DOHH2 (cell line): Measurements from ENCODE around the gene AK8.

Experiments
- H3F3A ChIP-seq: fragments of 200-600 bp; sonication (generic), shearing (Covaris generic); 2 replicates; pipeline ENCODE4 v1.6.0; 2016; ENCODE audit warnings: antibody characterized with exemption, mild to moderate bottlenecking; ENCODE audit not compliant: control insufficient read depth, insufficient read depth
- H3K27ac ChIP-seq: fragments of 200-600 bp; sonication (generic); 2 replicates; pipeline ENCODE4 v1.5.1; 2014; ENCODE audit warnings: low read depth, mild to moderate bottlenecking, low read length, moderate library complexity
- H3K27me3 ChIP-seq: fragments of 200-600 bp; sonication (generic); 2 replicates; pipeline ENCODE4 v1.6.1; 2014; ENCODE audit warnings: mild to moderate bottlenecking, low read length, mixed read lengths; ENCODE audit not compliant: control insufficient read depth
- H3K36me3 ChIP-seq: fragments of 200-600 bp; sonication (generic); 2 replicates; pipeline ENCODE4 v1.6.1; 2014; ENCODE audit warnings: mild to moderate bottlenecking, low read length, moderate library complexity, mixed read lengths; ENCODE audit not compliant: control insufficient read depth
- H3K4me1 ChIP-seq: fragments of 200-600 bp; sonication (generic); 2 replicates; pipeline ENCODE4 v1.6.1; 2014; ENCODE audit warnings: mild to moderate bottlenecking, low read length, mixed read lengths; ENCODE audit not compliant: control insufficient read depth
- H3K4me2 ChIP-seq: fragments of 200-600 bp; sonication (generic); 2 replicates; pipeline ENCODE4 v1.6.0; 2014; ENCODE audit warnings: mild to moderate bottlenecking, low read length, moderate library complexity
- H3K4me3 ChIP-seq: fragments of 200-600 bp; sonication (generic); 2 replicates; pipeline ENCODE4 v1.5.1; 2014; ENCODE audit warnings: mild to moderate bottlenecking, low read length, mixed read lengths
- H3K79me2 ChIP-seq: fragments of 200-600 bp; sonication (generic); 2 replicates; pipeline ENCODE4 v1.6.1; 2014; ENCODE audit warnings: mild to moderate bottlenecking, low read length, mixed read lengths; ENCODE audit not compliant: control insufficient read depth
- H3K9me2 ChIP-seq: fragments of 200-600 bp; sonication (generic); replicated peaks from 2 replicates; pipeline ENCODE4 v1.6.1; 2014; ENCODE audit warnings: mild to moderate bottlenecking, low read length, mixed read lengths; ENCODE audit not compliant: control insufficient read depth
- H3K9me3 ChIP-seq: fragments of 200-600 bp; sonication (generic); 2 replicates; pipeline ENCODE4 v1.6.1; 2014; ENCODE audit warnings: antibody characterized with exemption, low read length, mixed read lengths; ENCODE audit not compliant: control insufficient read depth, insufficient read depth
- H4K20me1 ChIP-seq: fragments of 200-600 bp; sonication (generic); 2 replicates; pipeline ENCODE4 v1.6.0; 2014; ENCODE audit warnings: low read depth, mild to moderate bottlenecking, antibody characterized with exemption, low read length, moderate library complexity; ENCODE audit not compliant: control insufficient read depth, insufficient read depth
- EZH2phosphoT487 ChIP-seq: fragments of 200-600 bp; sonication (generic); IDR thresholded peaks from 2 replicates; pipeline ENCODE4 v1.6.1; 2017; ENCODE audit warnings: borderline replicate concordance, mild to moderate bottlenecking, antibody characterized with exemption, low read length, moderate library complexity, mixed read lengths
- TF ChIP-seq, protein P1 (sequence below): fragments of 200-600 bp; sonication (generic); IDR thresholded peaks from one replicate; pipeline ENCODE4 v1.5.1; 2014; ENCODE audit warnings: antibody characterized with exemption, mild to moderate bottlenecking, low read depth, low read length; ENCODE audit not compliant: poor library complexity, severe bottlenecking

The AK8 gene

DNA sequence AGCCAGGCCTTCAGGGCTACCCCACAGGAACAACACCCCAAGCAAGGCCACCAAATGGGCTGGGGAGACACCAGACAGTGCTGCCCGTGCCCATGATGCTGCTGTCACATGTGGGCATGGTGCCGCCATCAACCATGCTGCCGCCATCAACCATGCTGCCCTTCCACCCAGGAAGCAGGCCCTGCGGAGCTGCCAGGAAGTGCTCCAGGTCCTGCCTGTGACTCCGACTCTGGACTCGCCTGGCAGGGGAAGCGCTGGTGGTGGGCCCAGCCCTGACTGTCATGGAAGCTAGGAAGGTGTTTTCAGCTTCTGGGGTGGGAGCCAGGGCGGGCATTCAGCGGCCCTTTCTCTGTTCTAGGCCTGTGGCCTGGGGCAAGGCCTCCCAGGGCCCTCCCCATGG, 8.8 kb downstream of the AK8 start:
- Histone ChIP-seq H3K27me3 (no peaks in the 10 kb centered on the region), H3K79me2 (no peaks in the 10 kb centered on the region)
- TF ChIP-seq, protein P1, sequence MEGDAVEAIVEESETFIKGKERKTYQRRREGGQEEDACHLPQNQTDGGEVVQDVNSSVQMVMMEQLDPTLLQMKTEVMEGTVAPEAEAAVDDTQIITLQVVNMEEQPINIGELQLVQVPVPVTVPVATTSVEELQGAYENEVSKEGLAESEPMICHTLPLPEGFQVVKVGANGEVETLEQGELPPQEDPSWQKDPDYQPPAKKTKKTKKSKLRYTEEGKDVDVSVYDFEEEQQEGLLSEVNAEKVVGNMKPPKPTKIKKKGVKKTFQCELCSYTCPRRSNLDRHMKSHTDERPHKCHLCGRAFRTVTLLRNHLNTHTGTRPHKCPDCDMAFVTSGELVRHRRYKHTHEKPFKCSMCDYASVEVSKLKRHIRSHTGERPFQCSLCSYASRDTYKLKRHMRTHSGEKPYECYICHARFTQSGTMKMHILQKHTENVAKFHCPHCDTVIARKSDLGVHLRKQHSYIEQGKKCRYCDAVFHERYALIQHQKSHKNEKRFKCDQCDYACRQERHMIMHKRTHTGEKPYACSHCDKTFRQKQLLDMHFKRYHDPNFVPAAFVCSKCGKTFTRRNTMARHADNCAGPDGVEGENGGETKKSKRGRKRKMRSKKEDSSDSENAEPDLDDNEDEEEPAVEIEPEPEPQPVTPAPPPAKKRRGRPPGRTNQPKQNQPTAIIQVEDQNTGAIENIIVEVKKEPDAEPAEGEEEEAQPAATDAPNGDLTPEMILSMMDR: no peak
- no peak for TF ChIP-seq EZH2phosphoT487

DNA sequence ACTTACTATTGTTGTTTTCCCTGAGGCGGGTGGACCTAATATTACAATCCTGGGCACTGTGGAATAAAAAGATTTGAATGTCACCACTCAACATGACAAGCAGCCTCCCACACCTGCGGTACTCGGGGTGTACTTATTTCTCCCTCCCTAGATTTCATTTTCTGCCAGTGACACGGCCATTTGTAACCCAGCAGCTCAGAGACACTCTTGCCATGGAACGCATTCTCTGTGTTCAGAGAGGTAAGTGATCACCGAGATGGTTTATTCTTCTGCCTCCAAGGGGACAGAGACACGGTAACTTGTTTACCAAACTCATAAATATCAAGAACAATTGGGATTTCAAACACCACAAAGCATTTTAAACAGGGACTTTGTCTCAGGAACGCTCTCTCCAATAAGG, 11.2 kb downstream of the AK8 start:
- H4K20me1 ChIP-seq: no peaks in the 10 kb centered on the region
- no peaks in the 10 kb centered on the region for H3K79me2 ChIP-seq

More for the DNA sequence above, 8.8 kb downstream of the AK8 start:
- Histone ChIP-seq H3K36me3 (no peaks in the 10 kb centered on the region), H3K9me3 (no peaks in the 10 kb centered on the region), H3K27ac (no peak overlapping the region), H4K20me1 (no peaks in the 10 kb centered on the region), H3K4me2 (no peak overlapping the region), H3K9me2 (no peaks in the 10 kb centered on the region), H3K4me3 (no peak overlapping the region), H3K4me1 (no peaks in the 10 kb centered on the region), H3F3A (no peaks in the 10 kb centered on the region)

DNA sequence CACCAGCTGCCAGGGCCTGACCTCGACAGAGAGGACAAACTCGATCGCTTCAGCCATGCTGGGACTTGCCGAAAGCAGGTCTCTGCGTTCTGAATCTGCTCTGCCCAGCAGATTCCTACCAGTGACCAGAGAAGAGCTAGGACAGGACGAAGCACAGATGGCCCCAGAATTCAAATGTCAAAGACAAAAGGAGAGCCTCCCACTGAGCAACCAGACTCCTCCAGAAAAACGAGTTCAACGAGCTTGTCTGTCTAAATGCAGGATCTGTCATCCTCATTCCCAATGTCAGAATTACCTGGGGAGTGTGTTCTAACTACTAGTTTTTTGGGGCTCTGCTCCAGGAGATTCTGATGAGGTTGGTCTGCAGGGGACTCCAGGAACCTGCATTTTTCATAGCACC, 13.4 kb downstream of the AK8 start:
- Histone ChIP-seq H4K20me1 (no peaks in the 10 kb centered on the region), H3F3A (no peaks in the 10 kb centered on the region), H3K27ac (no peak overlapping the region), H3K36me3 (no peaks in the 10 kb centered on the region), H3K27me3 (no peaks in the 10 kb centered on the region), H3K9me2 (no peaks in the 10 kb centered on the region), H3K4me2 (no peak overlapping the region), H3K4me1 (no peaks in the 10 kb centered on the region), H3K4me3 (no peak overlapping the region), H3K79me2 (no peaks in the 10 kb centered on the region), H3K9me3 (no peaks in the 10 kb centered on the region)
- no peak for TF ChIP-seq EZH2phosphoT487
- TF ChIP-seq, protein P1: no peak

More for the DNA sequence above, 11.2 kb downstream of the AK8 start:
- no peak overlapping the region for H3K4me2 ChIP-seq
- no peaks in the 10 kb centered on the region for H3K9me2 ChIP-seq
- no peak overlapping the region for H3K27ac ChIP-seq
- H3K4me1 ChIP-seq: no peaks in the 10 kb centered on the region
- TF ChIP-seq, protein P1: no peak
- TF ChIP-seq EZH2phosphoT487: no peak
- H3K9me3 ChIP-seq: no peaks in the 10 kb centered on the region
- H3K4me3 ChIP-seq: no peak overlapping the region
- no peaks in the 10 kb centered on the region for H3K27me3 ChIP-seq
- H3F3A ChIP-seq: no peaks in the 10 kb centered on the region
- no peaks in the 10 kb centered on the region for H3K36me3 ChIP-seq

DNA sequence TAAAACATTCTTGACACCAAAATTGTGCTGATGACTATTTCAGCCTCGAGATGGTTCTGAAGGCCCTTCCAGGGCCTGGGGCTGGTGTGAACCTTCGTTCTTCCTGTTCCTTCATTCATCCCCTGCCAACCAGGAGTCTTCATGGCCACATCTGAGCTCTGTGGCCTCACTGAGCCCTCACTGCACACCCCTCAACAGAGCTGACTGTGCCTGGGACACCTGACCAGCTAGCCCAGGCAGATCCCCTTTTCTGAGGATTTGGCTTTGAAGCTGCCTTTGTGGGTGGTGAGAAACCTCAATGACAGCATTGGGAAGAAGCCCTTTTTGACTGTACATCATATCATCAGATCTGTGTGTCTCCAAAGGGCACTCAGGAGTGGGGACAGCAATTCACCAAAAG, 13.8 kb downstream of the AK8 start:
- Histone ChIP-seq H3K9me2 (no peaks in the 10 kb centered on the region), H3K9me3 (no peaks in the 10 kb centered on the region), H3K4me1 (no peaks in the 10 kb centered on the region), H3K79me2 (no peaks in the 10 kb centered on the region), H3K36me3 (no peaks in the 10 kb centered on the region), H3F3A (no peaks in the 10 kb centered on the region), H3K4me3 (no peak overlapping the region), H3K27me3 (no peaks in the 10 kb centered on the region), H3K27ac (no peak overlapping the region), H4K20me1 (no peaks in the 10 kb centered on the region), H3K4me2 (no peak overlapping the region)
- no peak for TF ChIP-seq EZH2phosphoT487
- TF ChIP-seq, protein P1: no peak
